Measurements from ENCODE around the gene CHD5. TPM values are rescaled to one million over a fixed set of nuclear protein-coding genes. Genes with fewer than 3 reads are reported as not detected.

CHD5 gene
- total and polyA plus RNA-seq, 2 of the 13 experiments (the other 11 are each of a cell fraction or from before 2014, with no cell fraction given) = 0.02 to 0.21 TPM

- no peak for TF ChIP-seq BHLHE40 (IDR thresholded peaks at IDR 0.05; ENCODE audit: low read length)
- TF ChIP-seq, protein P1, sequence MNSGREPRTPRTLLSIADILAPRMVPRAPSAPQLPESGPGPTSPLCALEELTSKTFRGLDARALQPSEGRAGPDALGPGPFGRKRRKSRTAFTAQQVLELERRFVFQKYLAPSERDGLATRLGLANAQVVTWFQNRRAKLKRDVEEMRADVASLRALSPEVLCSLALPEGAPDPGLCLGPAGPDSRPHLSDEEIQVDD (CRISPR knock-in tag; IDR thresholded peaks at IDR 0.05; ENCODE audit: borderline replicate concordance) = no peak
Observed at GRCh38 chr1:6180268-6180706, at the start of gene CHD5 (continued).

- POLR2A ChIA-PET = no interaction called here
- Histone ChIP-seq H3K9ac (ENCODE audit: insufficient read depth, low read depth, low read length) (no peak overlapping the region), H4K20me1 (ENCODE audit: insufficient read depth, low read length) (no peaks in the 10 kb centered on the region), H3K27ac (ENCODE audit: extremely low read length, insufficient read depth, low read length) (no peak overlapping the region), H3K4me2 (ENCODE audit: low read depth, low read length) (no peak overlapping the region), H3K4me1 (ENCODE audit: insufficient read depth, low read length) (no peaks in the 10 kb centered on the region), H3K4me3 (replicated peaks in 1 of 3; ENCODE audit: insufficient read depth in 1 of 3, low read depth in 2 of 3, low read length in 3 of 3) (no peak overlapping the region), H3K9me3 (ENCODE audit: low read length) (no peaks in the 10 kb centered on the region), H3K79me2 (ENCODE audit: insufficient read depth, low read length) (no peaks in the 10 kb centered on the region), H2AFZ (ENCODE audit: low read length) (no peak overlapping the region), H3K27me3 (ENCODE audit: control insufficient read depth in 1 of 2, insufficient read depth in 2 of 2, low read length in 2 of 2) (no peaks in the 10 kb centered on the region), H3K36me3 (replicated peaks in 1 of 2; ENCODE audit: control insufficient read depth in 1 of 2, insufficient read depth in 2 of 2, low read length in 2 of 2) (peaks cover 9 to 52% of the 10 kb centered on the region in 2 experiments; a peak in 4 of 5 replicates)
- DNase-seq (ENCODE audit: low spot score) = no peak
- in situ Hi-C loops (cut with HindIII; ENCODE audit: extremely low pct_ligation_motif_present, low pct_unique_long_range_greater_than_20kb) (no loop called here), intact Hi-C loops (cut with micrococcal nuclease; ENCODE audit: unreplicated experiment) (no loop called here)
- no peak for FAIRE-seq
- CTCF ChIA-PET (ENCODE audit: low intra/inter-chr PET ratio, low total read pairs) = no interaction called here
- over 99% methylated on average over 8 of the region's 8 CpGs for WGBS (ENCODE audit: low lambda C conversion rate)
- no peak for ATAC-seq
- no TSS peak for BruUV-seq (replicated peaks)
- TF ChIP-seq ZNF275 (CRISPR knock-in tag; IDR thresholded peaks at IDR 0.05; ENCODE audit: borderline replicate concordance) (no peak), UBTF (CRISPR knock-in tag; IDR thresholded peaks at IDR 0.05) (no peak), RXRA (CRISPR knock-in tag; IDR thresholded peaks at IDR 0.05) (no peak), ZNF441 (CRISPR knock-in tag; IDR thresholded peaks at IDR 0.05; ENCODE audit: borderline replicate concordance) (no peak), PHB2 (IDR thresholded peaks at IDR 0.05; ENCODE audit: partially characterized antibody) (no peak), KLF11 (CRISPR knock-in tag; IDR thresholded peaks at IDR 0.05) (no peak), ZNF543 (CRISPR knock-in tag; IDR thresholded peaks at IDR 0.05) (no peak), HMG20B (CRISPR knock-in tag; conservative IDR thresholded peaks at IDR 0.05) (no peak), ZNF343 (CRISPR knock-in tag; IDR thresholded peaks at IDR 0.05) (no peak), ARID5B (CRISPR knock-in tag; IDR thresholded peaks at IDR 0.05) (no peak), ZNF672 (CRISPR knock-in tag; IDR thresholded peaks at IDR 0.05) (no peak), ZBTB7B (CRISPR knock-in tag; IDR thresholded peaks at IDR 0.05) (no peak), ZNF296 (CRISPR knock-in tag; conservative IDR thresholded peaks at IDR 0.05) (no peak), CHCHD3 (CRISPR knock-in tag; IDR thresholded peaks at IDR 0.05) (no peak)
Observed at GRCh38 chr1:6225651-6226050, 45.5 kb upstream of the CHD5 start.

All from HepG2 (cell line).